B cell (primary cell): ENCODE measurements around the gene HSPA1A. TPM values are rescaled to one million over a fixed set of nuclear protein-coding genes. Genes with fewer than 3 reads are reported as not detected.

Experiments used
- ATAC-seq: fragments of 200-7000 bp; cut with Tn5 transposase; one replicate; pipeline ENCODE4 v1.10.0; 2021; ENCODE audit warnings: low read depth, mild to moderate bottlenecking, moderate number of reproducible peaks, moderate library complexity
- CTCF ChIA-PET: fragments of 350-600 bp; sonication (Branson Sonifier 250); formaldehyde crosslinking; loops from one replicate; lab custom pipeline; 2021; ENCODE audit warnings: antibody characterized with exemption, inconsistent platforms; lab: Charles Lee
- POLR2A ChIA-PET: fragments of 350-600 bp; sonication (Branson Sonifier 250); formaldehyde crosslinking; loops from one replicate; lab custom pipeline; 2021; ENCODE audit warnings: antibody characterized with exemption; lab: Charles Lee
- DNase-seq: peaks from one replicate; pipeline ENCODE4 v3.0.0; 2013
- H2AFZ ChIP-seq: 2 replicates; pipeline ENCODE4 v1.6.1; 2012; ENCODE audit warnings: mild to moderate bottlenecking, low read depth, low read length; ENCODE audit not compliant: insufficient read depth, poor library complexity, severe bottlenecking
- H3K27ac ChIP-seq, 2 donors: 1 replicate in 1 of 2; 2 replicates in 1 of 2; pipeline ENCODE4 v1.5.1; 2012 to 2013; ENCODE audit warnings: low read length in 2 of 2, mild to moderate bottlenecking in 2 of 2, moderate library complexity in 1 of 2
- H3K27me3 ChIP-seq, 4 experiments: fragments of 200-600 bp in 1 of 4; sonication (generic) in 1 of 4; replicated peaks in 1 of 4; 1 replicate in 2 of 4; 2 replicates in 2 of 4; pipeline versions ENCODE4 v1.6.1 to v1.7.0; 2013 to 2016; ENCODE audit warnings: low read length in 3 of 4, mild to moderate bottlenecking in 2 of 4, mixed read lengths in 1 of 4, moderate library complexity in 1 of 4; ENCODE audit not compliant: insufficient read depth in 4 of 4, control insufficient read depth in 3 of 4; ENCODE audit errors: control extremely low read depth in 1 of 4
- H3K36me3 ChIP-seq, 2 experiments: replicated peaks in 1 of 2; 1 replicate in 1 of 2; 2 replicates in 1 of 2; pipeline versions ENCODE4 v1.6.1 to v1.7.1; 2013; ENCODE audit warnings: low read length in 1 of 2; ENCODE audit not compliant: insufficient read depth in 2 of 2, control insufficient read depth in 1 of 2; ENCODE audit errors: control extremely low read depth in 1 of 2, extremely low read depth in 1 of 2
- H3K4me1 ChIP-seq, 2 donors: fragments of 200-600 bp in 1 of 2; sonication (generic) in 1 of 2; 1 replicate in 1 of 2; 2 replicates in 1 of 2; pipeline versions ENCODE4 v1.5.1 to v1.6.1; 2013 to 2017; ENCODE audit warnings: low read length in 2 of 2; ENCODE audit not compliant: control insufficient read depth in 2 of 2, insufficient read depth in 2 of 2
- H3K4me2 ChIP-seq: replicated peaks from 2 replicates; pipeline ENCODE3; 2012; ENCODE audit warnings: mild to moderate bottlenecking, low read depth, low read length; ENCODE audit not compliant: poor library complexity, severe bottlenecking
- H3K4me3 ChIP-seq, 5 experiments: fragments of 200-600 bp in 1 of 5; sonication (generic) in 1 of 5; 1 replicate in 3 of 5; 2 replicates in 2 of 5; pipeline versions ENCODE4 v1.5.1 to v1.7.0; 2011 to 2016; ENCODE audit warnings: low read length in 4 of 5, mild to moderate bottlenecking in 4 of 5, low read depth in 2 of 5, control low read depth in 1 of 5, moderate library complexity in 1 of 5; ENCODE audit not compliant: insufficient read depth in 1 of 5; ENCODE audit errors: control extremely low read depth in 1 of 5, extremely low read depth in 1 of 5
- H3K79me2 ChIP-seq: fragments of 200-600 bp; sonication (generic); one replicate; pipeline ENCODE4 v1.6.0; 2016; ENCODE audit warnings: low read length; ENCODE audit not compliant: control insufficient read depth, insufficient read depth
- H3K9ac ChIP-seq: fragments of 200-600 bp; sonication (generic); 2 replicates; pipeline ENCODE4 v1.6.1; 2017; ENCODE audit warnings: mild to moderate bottlenecking, low read length, moderate library complexity
- H3K9me3 ChIP-seq, 3 donors: one replicate each; pipeline versions ENCODE4 v1.6.1 to v1.7.1; 2013; ENCODE audit warnings: low read length in 2 of 3; ENCODE audit not compliant: control insufficient read depth in 2 of 3, insufficient read depth in 1 of 3; ENCODE audit errors: control extremely low read depth in 1 of 3
- H4K20me1 ChIP-seq: 2 replicates; pipeline ENCODE4 v1.6.0; 2012; ENCODE audit warnings: mild to moderate bottlenecking, low read length; ENCODE audit not compliant: insufficient read depth, control insufficient read depth, poor library complexity, severe bottlenecking
- H3K27ac Mint-ChIP-seq: one replicate; pipeline ENCODE4 v1.8.0; 2021; ENCODE audit warnings: mixed read lengths
- H3K27me3 Mint-ChIP-seq: one replicate; pipeline ENCODE4 v1.8.0; 2021; ENCODE audit warnings: mixed read lengths
- H3K4me1 Mint-ChIP-seq: one replicate; pipeline ENCODE4 v1.8.0; 2021; ENCODE audit warnings: mixed read lengths
- H3K4me3 Mint-ChIP-seq: one replicate; pipeline ENCODE4 v1.8.0; 2021; ENCODE audit warnings: mixed read lengths
- H3K9me3 Mint-ChIP-seq: one replicate; pipeline ENCODE4 v1.8.0; 2022; ENCODE audit warnings: mixed read lengths; ENCODE audit not compliant: insufficient read depth
- CTCF ChIP-seq: fragments of 200-600 bp; IDR thresholded peaks from one replicate; pipeline ENCODE4 v1.8.0; 2022; ENCODE audit warnings: antibody characterized with exemption, mild to moderate bottlenecking
- EZH2 ChIP-seq: IDR thresholded peaks from 2 replicates; pipeline ENCODE4 v1.6.1; 2012; ENCODE audit warnings: borderline replicate concordance, low read depth, mild to moderate bottlenecking, moderate library complexity, low read length; ENCODE audit not compliant: insufficient read depth, poor library complexity, severe bottlenecking
- WGBS: methylation state at CpG from one replicate; pipeline ENCODE4 v1.1.5; 2013; ENCODE audit warnings: missing lambda C conversion rate; ENCODE audit not compliant: insufficient coverage; 5-methylcytosine and 5-hydroxymethylcytosine counted together
- intact Hi-C: fragments of 100-400 bp; cut with micrococcal nuclease; formaldehyde crosslinking; loops from one replicate; pipeline ENCODE4 v1.10.0; 2022
- polyA plus RNA-seq: library from polyadenylated mRNA; depleted of rRNA; stranded (reverse); fragments of >200 nt; gene quantifications from 2 replicates; pipeline ENCODE4 v1.2.3, GENCODE V29; 2012
- total RNA-seq, 2 donors: library from RNA; stranded (reverse); fragments of 120-200 nt in 1 of 2; gene quantifications; 1 replicate in 1 of 2; 2 replicates in 1 of 2; pipeline versions ENCODE4 v1.2.3 to v1.2.4, GENCODE V29; 2013 to 2022

Gene HSPA1A
- total and polyA plus RNA-seq, 2 donors (not counting 1 experiment from before 2014, with no cell fraction given) = 61.2 to 129 TPM

GRCh38 chr6:31861150-31861549 lies 45.8 kb downstream of the HSPA1A start:
- peak overlapping the region; percentile 94 for H3K4me3 Mint-ChIP-seq
- Histone ChIP-seq H3K36me3 (peaks cover 2 to 27% of the 10 kb centered on the region in 2 experiments), H3K4me2 (no peak overlapping the region), H3K27me3 (no peaks in the 10 kb centered on the region), H2AFZ (no peak overlapping the region), H4K20me1 (no peaks in the 10 kb centered on the region), H3K4me1 (peaks cover 18 to 23% of the 10 kb centered on the region in 2 donors), H3K4me3 (no peak overlapping the region), H3K27ac (no peak overlapping the region), H3K9ac (no peak overlapping the region), H3K79me2 (peaks cover 17% of the 10 kb centered on the region), H3K9me3 (no peaks in the 10 kb centered on the region)
- intact Hi-C loops = loop anchor here (5.0 to 10.0 kb wide), 3 partner anchors 44 to 366 kb away; partner anchors contain the start of genes HSPA1A, HSPA1L, MICB and VARS1
- DNase-seq = no peak
- POLR2A ChIA-PET = no interaction called here
- CTCF ChIA-PET = no interaction called here
- H3K27ac Mint-ChIP-seq = no peak overlapping the region
- TF ChIP-seq EZH2 (no peak), CTCF (no peak)
- peaks cover 24% of the 10 kb centered on the region for H3K4me1 Mint-ChIP-seq
- no peaks in the 10 kb centered on the region for H3K9me3 Mint-ChIP-seq
- no peaks in the 10 kb centered on the region for H3K27me3 Mint-ChIP-seq
- ATAC-seq = no peak
- 98% methylated on average over 5 of the region's 7 CpGs for WGBS

- no peak for ATAC-seq
- peak overlapping the region; percentile 69 to 92 (median 85) for H3K4me3 ChIP-seq
- peaks cover 18 to 23% of the 10 kb centered on the region in 2 donors for H3K4me1 ChIP-seq
- peaks cover 17% of the 10 kb centered on the region for H3K79me2 ChIP-seq
- no peaks in the 10 kb centered on the region for H3K27me3 ChIP-seq
- peaks cover 2 to 26% of the 10 kb centered on the region in 2 experiments for H3K36me3 ChIP-seq
- no peak for TF ChIP-seq CTCF
- no peak for TF ChIP-seq EZH2
- no peaks in the 10 kb centered on the region for H3K27me3 Mint-ChIP-seq
- peak overlapping the region; percentile 63 for H2AFZ ChIP-seq
- H3K4me2 ChIP-seq = peak overlapping the region; percentile 95
- no peaks in the 10 kb centered on the region for H3K9me3 Mint-ChIP-seq
- CTCF ChIA-PET = interaction anchor here (1.0 to 1.4 kb wide), 2 partner anchors 26 to 132 kb away, joined by 5 to 6 read pairs; no protein-coding TSS in a partner anchor
- 53% methylated on average over 16 of the region's 17 CpGs for WGBS
- H3K27ac Mint-ChIP-seq = peak overlapping the region; percentile 92
- H4K20me1 ChIP-seq = no peaks in the 10 kb centered on the region
- H3K4me1 Mint-ChIP-seq = peaks cover 24% of the 10 kb centered on the region
- intact Hi-C loops = loop anchor here (1.0 to 10.0 kb wide), 7 partner anchors 28 to 367 kb away; partner anchors contain the start of genes ABHD16A, BAG6, HSPA1A and HSPA1L
- POLR2A ChIA-PET = interaction anchor here (1.0 to 2.5 kb wide), 4 partner anchors 27 to 1437 kb away, joined by 3 to 15 read pairs (median 6); no protein-coding TSS in a partner anchor
- H3K9ac ChIP-seq = peak overlapping the region; percentile 79
- no peak for DNase-seq
- no peaks in the 10 kb centered on the region for H3K9me3 ChIP-seq
- peak overlapping the region in 1 of 2 donors; percentile 91 for H3K27ac ChIP-seq
- H3K4me3 Mint-ChIP-seq = peak overlapping the region; percentile 94
Observed at GRCh38 chr6:31861919-31862343, 46.6 kb downstream of the HSPA1A start.
